HepG2 (cell line): Measurements from ENCODE around the gene DDR1. TPM values are rescaled to one million over a fixed set of nuclear protein-coding genes. Genes with fewer than 3 reads are reported as not detected.

Experiments
- ATAC-seq: fragments of 200-7000 bp; cut with Tn5 transposase; 3 replicates; pipeline ENCODE4 v1.9.1; 2020; ENCODE audit warnings: mild to moderate bottlenecking, moderate library complexity
- BruUV-seq: library from RNA; stranded (reverse); fragments of 400-500 nt; replicated peaks from 2 replicates; lab custom pipeline; 2021; lab: Mats Ljungman, UMichigan
- CTCF ChIA-PET: fragments of 300-600 bp; formaldehyde crosslinking; extraction: SDS; loops from one replicate; lab custom pipeline; 2021; ENCODE audit warnings: low total read pairs, inconsistent platforms, low intra/inter-chr PET ratio; lab: Yijun Ruan, JAX
- POLR2A ChIA-PET: fragments of 350-600 bp; sonication (Branson Sonifier 250); formaldehyde crosslinking; loops from one replicate; lab custom pipeline; 2020; ENCODE audit warnings: antibody characterized with exemption, inconsistent platforms; lab: Yijun Ruan, JAX
- DNase-seq: peaks from one replicate; pipeline ENCODE4 v3.0.0-alpha.2; 2015; ENCODE audit warnings: low spot score
- FAIRE-seq: peaks from 3 replicates; lab custom pipeline; 2011; peaks lifted over from hg19 to GRCh38; lab: Jason Lieb, UNC
- H2AFZ ChIP-seq: one replicate; pipeline ENCODE4 v1.6.1; 2011; ENCODE audit warnings: low read length, inconsistent platforms
- H3K27ac ChIP-seq: fragments of 300-600 bp; 3 replicates; pipeline ENCODE4 v1.8.0; 2011; ENCODE audit warnings: mixed run types, mild to moderate bottlenecking, mixed read lengths, low read length, inconsistent platforms; ENCODE audit not compliant: insufficient read depth; ENCODE audit errors: extremely low read length
- H3K27me3 ChIP-seq, 2 experiments: fragments of 200-600 bp in 1 of 2; 2 replicates in 1 of 2; 3 replicates in 1 of 2; pipeline versions ENCODE4 v1.6.0 to v1.8.0; 2011; ENCODE audit warnings: low read length in 2 of 2, mild to moderate bottlenecking in 2 of 2, moderate library complexity in 2 of 2, inconsistent platforms in 1 of 2; ENCODE audit not compliant: insufficient read depth in 2 of 2, control insufficient read depth in 1 of 2
- H3K36me3 ChIP-seq, 2 experiments: fragments of 200-600 bp in 1 of 2; replicated peaks in 1 of 2; 2 replicates in 1 of 2; 3 replicates in 1 of 2; pipeline versions ENCODE4 v1.5.1 to v1.8.0; 2011; ENCODE audit warnings: low read length in 2 of 2, inconsistent platforms in 1 of 2; ENCODE audit not compliant: insufficient read depth in 2 of 2, control insufficient read depth in 1 of 2
- H3K4me1 ChIP-seq: 2 replicates; pipeline ENCODE4 v1.5.1; 2012; ENCODE audit warnings: low read length, inconsistent platforms; ENCODE audit not compliant: insufficient read depth
- H3K4me2 ChIP-seq: 2 replicates; pipeline ENCODE4 v1.6.0; 2011; ENCODE audit warnings: low read depth, low read length, inconsistent platforms
- H3K4me3 ChIP-seq, 3 experiments: fragments of 200-600 bp in 1 of 3; sonication (generic), shearing (Covaris generic) in 1 of 3; replicated peaks in 1 of 3; 2 replicates each; pipeline ENCODE4 v1.5.1; 2011 to 2016; ENCODE audit warnings: low read length in 3 of 3, inconsistent platforms in 2 of 3, low read depth in 2 of 3, mild to moderate bottlenecking in 2 of 3, control low read depth in 1 of 3, mixed read lengths in 1 of 3; ENCODE audit not compliant: insufficient read depth in 1 of 3
- H3K79me2 ChIP-seq: one replicate; pipeline ENCODE4 v1.6.1; 2011; ENCODE audit warnings: low read length, inconsistent platforms; ENCODE audit not compliant: insufficient read depth
- H3K9ac ChIP-seq: 2 replicates; pipeline ENCODE4 v1.6.0; 2011; ENCODE audit warnings: mild to moderate bottlenecking, low read depth, low read length, inconsistent platforms; ENCODE audit not compliant: insufficient read depth
- H3K9me3 ChIP-seq: 2 replicates; pipeline ENCODE4 v1.5.1; 2012; ENCODE audit warnings: mild to moderate bottlenecking, low read length
- H4K20me1 ChIP-seq: 2 replicates; pipeline ENCODE4 v1.6.0; 2011; ENCODE audit warnings: inconsistent platforms, mild to moderate bottlenecking, low read length, moderate library complexity; ENCODE audit not compliant: insufficient read depth
- HNRNPLL ChIP-seq: fragments of 200-400 bp; formaldehyde crosslinking; IDR thresholded peaks from 2 replicates; pipeline ENCODE4 v1.6.1; 2017; ENCODE audit warnings: mild to moderate bottlenecking, low read depth, low read length; ENCODE audit not compliant: poor library complexity, severe bottlenecking
- NR3C1 ChIP-seq: sonication (generic); formaldehyde crosslinking; IDR thresholded peaks from 2 replicates; pipeline ENCODE4 v1.4.0; 2020; ENCODE audit warnings: missing genetic modification reagents
- ZNF619 ChIP-seq: sonication (generic); formaldehyde crosslinking; IDR thresholded peaks from 2 replicates; pipeline ENCODE4 v1.4.0; 2020; ENCODE audit warnings: mild to moderate bottlenecking, missing genetic modification reagents
- ZNF724P ChIP-seq: sonication (generic); formaldehyde crosslinking; IDR thresholded peaks from 2 replicates; pipeline ENCODE4 v1.8.0; 2022; ENCODE audit warnings: missing genetic modification reagents, borderline replicate concordance
- ZNF775 ChIP-seq: sonication (generic); formaldehyde crosslinking; IDR thresholded peaks from 2 replicates; pipeline ENCODE4 v1.4.0; 2020; ENCODE audit warnings: missing genetic modification reagents, mild to moderate bottlenecking, moderate library complexity, borderline replicate concordance
- WGBS: methylation state at CpG from one replicate; pipeline ENCODE4 v1.1.6; 2017; ENCODE audit warnings: low lambda C conversion rate; 5-methylcytosine and 5-hydroxymethylcytosine counted together
- in situ Hi-C: cut with HindIII; loops from 2 replicates; pipeline ENCODE4 v1.10.0; 2017; ENCODE audit warnings: low pct_unique_long_range_greater_than_20kb; ENCODE audit not compliant: extremely low pct_ligation_motif_present
- intact Hi-C: fragments of 100-400 bp; cut with micrococcal nuclease; formaldehyde crosslinking; loops from one replicate; pipeline ENCODE4 v1.10.0; 2022; ENCODE audit not compliant: unreplicated experiment
- polyA plus RNA-seq, 8 experiments: library from polyadenylated mRNA; depleted of rRNA in 3 of 8; stranded (reverse) in 7 of 8; unstranded in 1 of 8; fragments of >200 nt; fragmentation: Illumina TruSeq in 4 of 8; extraction: Trizol in 4 of 8; gene quantifications; 2 replicates each; pipeline versions ENCODE4 v1.2.1 to v1.2.3, GENCODE V29; 2011 to 2016; ENCODE audit warnings: low read depth in 4 of 8, missing spikeins in 1 of 8, mixed read lengths in 1 of 8; ENCODE audit not compliant: insufficient read depth in 1 of 8
- total RNA-seq, 5 experiments: library from RNA; depleted of rRNA; stranded (reverse); fragments of >200 nt; fragmentation: Illumina TruSeq; extraction: Trizol; gene quantifications; 2 replicates each; pipeline ENCODE4 v1.2.3, GENCODE V29; 2016; ENCODE audit warnings: low read depth in 1 of 5
- TF ChIP-seq, protein P1 (sequence below): sonication (generic); formaldehyde crosslinking; IDR thresholded peaks from 2 replicates; pipeline ENCODE4 v1.8.0; 2022; ENCODE audit warnings: mild to moderate bottlenecking, missing genetic modification reagents
- TF ChIP-seq, protein P2 (sequence below): IDR thresholded peaks from 2 replicates; pipeline ENCODE4 v1.6.1; 2012; ENCODE audit warnings: inconsistent platforms
- TF ChIP-seq, protein P3 (sequence below): sonication (generic); formaldehyde crosslinking; IDR thresholded peaks from 2 replicates; pipeline ENCODE4 v1.5.0; 2020; ENCODE audit warnings: missing genetic modification reagents
- TF ChIP-seq, protein P4 (sequence below): IDR thresholded peaks from 2 replicates; pipeline ENCODE4 v1.6.1; 2012; ENCODE audit warnings: low read length, improper control_type of control experiment

The DDR1 gene
- total and polyA plus RNA-seq, 2 of the 13 experiments (the other 11 are each of a cell fraction or from before 2014, with no cell fraction given): 16.7 to 20.2 TPM

DNA sequence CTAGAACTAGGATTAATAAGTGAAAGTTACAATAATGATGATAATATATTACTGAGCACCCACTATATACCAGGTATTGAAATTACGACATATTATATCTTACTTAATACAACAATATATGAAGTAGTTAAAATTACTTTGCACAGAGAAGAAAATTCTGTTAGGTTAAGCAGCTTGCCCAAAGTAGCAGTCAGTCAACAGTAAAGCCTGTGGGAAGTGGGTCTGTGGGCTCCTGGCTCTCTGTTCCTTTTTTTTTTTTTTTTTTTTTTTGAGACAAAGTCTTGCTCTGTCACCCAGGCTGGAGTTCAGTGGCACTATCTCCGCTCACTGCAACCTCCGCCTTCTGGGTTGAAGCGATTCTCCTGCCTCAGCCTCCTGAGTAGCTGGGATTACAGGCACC is 18.9 kb downstream of the DDR1 start:
- in situ Hi-C loops: no loop called here
- BruUV-seq: no TSS peak
- Histone ChIP-seq H3K36me3 (peaks cover 10 to 16% of the 10 kb centered on the region in 2 experiments; a peak in 4 of 5 replicates), H3K4me3 (no peak overlapping the region), H3K4me1 (peaks cover 23% of the 10 kb centered on the region), H3K9ac (no peak overlapping the region), H2AFZ (no peak overlapping the region), H4K20me1 (no peaks in the 10 kb centered on the region), H3K27me3 (no peaks in the 10 kb centered on the region; a peak in 1 of 5 replicates), H3K79me2 (peaks cover 2% of the 10 kb centered on the region), H3K4me2 (no peak overlapping the region), H3K27ac (no peak overlapping the region), H3K9me3 (no peaks in the 10 kb centered on the region)
- 88% methylated on average over 4 of the region's 4 CpGs for WGBS
- intact Hi-C loops: no loop called here
- TF ChIP-seq, protein P1, sequence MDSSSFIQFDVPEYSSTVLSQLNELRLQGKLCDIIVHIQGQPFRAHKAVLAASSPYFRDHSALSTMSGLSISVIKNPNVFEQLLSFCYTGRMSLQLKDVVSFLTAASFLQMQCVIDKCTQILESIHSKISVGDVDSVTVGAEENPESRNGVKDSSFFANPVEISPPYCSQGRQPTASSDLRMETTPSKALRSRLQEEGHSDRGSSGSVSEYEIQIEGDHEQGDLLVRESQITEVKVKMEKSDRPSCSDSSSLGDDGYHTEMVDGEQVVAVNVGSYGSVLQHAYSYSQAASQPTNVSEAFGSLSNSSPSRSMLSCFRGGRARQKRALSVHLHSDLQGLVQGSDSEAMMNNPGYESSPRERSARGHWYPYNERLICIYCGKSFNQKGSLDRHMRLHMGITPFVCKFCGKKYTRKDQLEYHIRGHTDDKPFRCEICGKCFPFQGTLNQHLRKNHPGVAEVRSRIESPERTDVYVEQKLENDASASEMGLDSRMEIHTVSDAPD (CRISPR knock-in tag): no peak
- TF ChIP-seq ZNF775 (CRISPR knock-in tag) (no peak), ZNF619 (CRISPR knock-in tag) (no peak), ZNF724P (CRISPR knock-in tag) (no peak), HNRNPLL (no peak), NR3C1 (CRISPR knock-in tag) (no peak)
- TF ChIP-seq, protein P2, sequence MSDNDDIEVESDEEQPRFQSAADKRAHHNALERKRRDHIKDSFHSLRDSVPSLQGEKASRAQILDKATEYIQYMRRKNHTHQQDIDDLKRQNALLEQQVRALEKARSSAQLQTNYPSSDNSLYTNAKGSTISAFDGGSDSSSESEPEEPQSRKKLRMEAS: no peak
- TF ChIP-seq, protein P3, sequence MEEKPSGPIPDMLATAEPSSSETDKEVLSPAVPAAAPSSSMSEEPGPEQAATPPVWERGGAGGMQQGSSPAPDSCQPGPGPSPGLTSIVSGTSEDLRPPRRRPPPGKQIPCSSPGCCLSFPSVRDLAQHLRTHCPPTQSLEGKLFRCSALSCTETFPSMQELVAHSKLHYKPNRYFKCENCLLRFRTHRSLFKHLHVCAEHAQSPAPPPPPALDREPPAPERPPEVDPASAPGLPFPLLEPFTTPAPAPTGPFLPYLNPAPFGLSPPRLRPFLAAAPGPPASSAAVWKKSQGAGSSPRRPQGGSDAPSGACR (CRISPR knock-in tag): no peak
- TF ChIP-seq, protein P4, sequence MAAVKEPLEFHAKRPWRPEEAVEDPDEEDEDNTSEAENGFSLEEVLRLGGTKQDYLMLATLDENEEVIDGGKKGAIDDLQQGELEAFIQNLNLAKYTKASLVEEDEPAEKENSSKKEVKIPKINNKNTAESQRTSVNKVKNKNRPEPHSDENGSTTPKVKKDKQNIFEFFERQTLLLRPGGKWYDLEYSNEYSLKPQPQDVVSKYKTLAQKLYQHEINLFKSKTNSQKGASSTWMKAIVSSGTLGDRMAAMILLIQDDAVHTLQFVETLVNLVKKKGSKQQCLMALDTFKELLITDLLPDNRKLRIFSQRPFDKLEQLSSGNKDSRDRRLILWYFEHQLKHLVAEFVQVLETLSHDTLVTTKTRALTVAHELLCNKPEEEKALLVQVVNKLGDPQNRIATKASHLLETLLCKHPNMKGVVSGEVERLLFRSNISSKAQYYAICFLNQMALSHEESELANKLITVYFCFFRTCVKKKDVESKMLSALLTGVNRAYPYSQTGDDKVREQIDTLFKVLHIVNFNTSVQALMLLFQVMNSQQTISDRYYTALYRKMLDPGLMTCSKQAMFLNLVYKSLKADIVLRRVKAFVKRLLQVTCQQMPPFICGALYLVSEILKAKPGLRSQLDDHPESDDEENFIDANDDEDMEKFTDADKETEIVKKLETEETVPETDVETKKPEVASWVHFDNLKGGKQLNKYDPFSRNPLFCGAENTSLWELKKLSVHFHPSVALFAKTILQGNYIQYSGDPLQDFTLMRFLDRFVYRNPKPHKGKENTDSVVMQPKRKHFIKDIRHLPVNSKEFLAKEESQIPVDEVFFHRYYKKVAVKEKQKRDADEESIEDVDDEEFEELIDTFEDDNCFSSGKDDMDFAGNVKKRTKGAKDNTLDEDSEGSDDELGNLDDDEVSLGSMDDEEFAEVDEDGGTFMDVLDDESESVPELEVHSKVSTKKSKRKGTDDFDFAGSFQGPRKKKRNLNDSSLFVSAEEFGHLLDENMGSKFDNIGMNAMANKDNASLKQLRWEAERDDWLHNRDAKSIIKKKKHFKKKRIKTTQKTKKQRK: no peak
- ChIA-PET CTCF (no interaction called here), POLR2A (interaction anchor here (5.4 kb wide), 1 partner anchor 19 kb away, joined by 45 read pairs; the partner anchor contains the start of gene DDR1)
- no peak for DNase-seq
- no peak for FAIRE-seq
- ATAC-seq: no peak
